COLO829 (cell line): Measurements from ENCODE around the gene KIF6.
A peak's percentile ranks its signal among the peaks of the same experiment; 100 is the strongest.

ENCODE experiments used
- DNase-seq: peaks from one replicate; pipeline ENCODE4 v3.0.0; 2012; ENCODE audit warnings: low spot score

The KIF6 gene

DNA sequence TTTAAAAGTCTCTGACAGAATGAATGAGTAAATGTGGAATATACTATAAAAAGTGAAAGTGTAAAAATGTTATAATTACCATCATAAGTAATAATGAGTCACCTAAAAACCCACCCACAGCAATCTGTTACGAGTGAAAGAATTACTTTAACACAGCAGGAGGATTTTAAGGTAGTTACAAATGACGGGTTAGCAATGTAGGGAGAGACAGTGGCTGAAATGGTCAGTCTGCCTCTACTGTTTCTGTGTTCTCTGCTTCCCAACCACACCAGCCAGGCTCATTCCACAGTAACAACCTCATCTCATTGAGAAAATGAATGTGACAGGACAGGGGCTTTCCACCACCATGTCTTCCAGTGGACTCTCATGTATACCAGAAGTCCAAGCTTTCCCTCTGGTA is 278.3 kb downstream of the KIF6 start:
- no peak for DNase-seq

DNA sequence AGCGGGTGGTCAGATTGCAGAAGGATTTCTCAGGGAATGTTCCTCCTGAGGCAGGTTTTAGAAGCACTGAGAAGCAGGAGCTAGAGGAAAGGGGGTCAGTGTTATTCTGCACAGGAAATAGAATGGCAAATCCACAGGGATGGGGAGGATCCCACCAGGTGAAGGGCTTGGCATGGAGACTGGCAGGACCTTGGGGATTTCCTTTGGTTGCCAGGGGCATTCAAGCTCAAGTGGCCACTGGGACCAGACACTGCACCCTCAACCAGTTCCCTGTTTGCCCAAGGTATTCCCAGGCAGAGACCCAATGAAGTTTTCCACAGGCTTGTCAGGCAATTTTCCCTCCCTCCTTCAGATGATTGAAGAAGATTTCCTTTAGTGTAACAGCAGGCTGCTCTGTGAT is 279.5 kb downstream of the KIF6 start:
- no peak for DNase-seq

DNA sequence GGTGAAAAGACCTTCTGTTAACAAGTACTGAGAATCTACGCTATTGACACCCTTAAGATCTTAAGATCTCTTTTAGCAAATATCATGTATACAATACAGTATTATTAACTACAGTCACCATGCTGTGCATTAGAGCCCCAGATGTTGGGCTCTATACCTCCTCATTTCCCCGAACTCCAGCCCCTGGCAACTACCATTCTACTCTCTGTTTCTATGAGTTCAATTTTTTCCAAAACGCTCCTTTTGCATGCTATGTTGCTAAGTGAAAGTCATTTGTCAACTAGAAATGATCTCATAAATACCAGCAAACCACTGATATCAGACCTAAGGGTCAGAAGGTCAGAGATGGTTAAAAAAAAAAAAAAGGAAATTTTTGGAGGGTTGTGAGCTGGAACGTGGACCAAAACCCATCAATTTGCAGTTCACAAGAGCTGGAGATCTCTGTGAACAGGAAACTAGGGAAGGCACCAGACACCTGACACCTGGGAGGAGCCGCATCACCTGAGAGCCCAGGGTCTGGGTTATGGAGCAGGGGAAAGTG is 280.7 kb downstream of the KIF6 start:
- no peak for DNase-seq

DNA sequence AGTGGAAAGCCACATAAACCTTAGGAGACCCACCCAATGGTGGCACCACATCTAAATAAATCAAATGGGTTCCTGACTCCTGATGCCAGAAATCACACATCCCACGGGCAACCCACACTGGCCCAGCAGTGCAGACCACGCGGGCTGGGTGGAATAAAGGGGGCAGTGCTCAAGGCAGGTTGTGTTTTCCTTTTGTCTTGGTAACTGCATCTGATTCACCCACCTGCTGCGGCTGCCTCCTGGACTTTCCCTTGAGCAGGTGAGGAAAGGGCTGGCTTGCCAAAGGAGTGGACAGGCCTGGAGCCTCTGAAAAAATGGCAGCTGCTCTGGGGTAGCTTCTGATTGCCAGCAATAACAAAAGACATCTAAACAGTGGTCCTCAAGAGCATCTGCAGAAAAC is 283.2 kb downstream of the KIF6 start:
- no peak for DNase-seq

DNA sequence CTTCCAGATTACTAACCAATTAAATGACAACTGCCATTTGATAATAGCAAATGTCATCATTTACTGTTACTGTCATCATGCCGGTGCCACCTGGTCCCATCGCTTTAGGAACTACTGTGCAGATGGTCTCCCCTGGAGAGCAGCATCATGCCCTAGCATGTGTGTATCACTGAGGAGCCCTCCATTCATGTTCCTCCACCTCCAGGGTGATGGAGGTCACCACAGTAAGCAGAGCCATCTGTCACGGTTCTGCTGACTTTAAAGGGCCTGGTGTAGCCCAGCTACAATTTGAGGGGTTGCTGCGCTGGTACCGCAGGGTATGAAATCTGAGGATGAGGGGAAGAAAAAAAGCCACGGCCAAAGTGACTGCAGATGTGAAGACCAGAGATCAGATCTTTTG is 283.9 kb downstream of the KIF6 start:
- DNase-seq, result no peak

DNA sequence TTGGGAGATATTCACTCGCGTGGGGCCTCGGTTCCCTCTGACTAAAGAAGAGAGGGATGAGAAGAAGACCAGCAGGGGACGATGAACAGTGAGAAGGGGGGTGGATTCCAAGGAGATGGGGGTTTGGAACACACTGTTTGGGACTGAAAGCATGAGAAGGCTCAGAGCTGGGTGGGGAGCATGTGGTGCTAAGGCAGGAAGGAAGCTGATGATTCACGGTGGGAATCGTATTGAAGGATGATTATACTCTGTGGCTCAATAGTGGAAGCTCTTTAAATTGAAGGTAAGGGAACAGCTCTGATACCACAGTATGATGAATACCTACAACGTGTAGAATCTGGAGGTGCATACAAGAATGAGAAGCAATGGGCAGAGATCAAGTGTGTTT is 285.2 kb downstream of the KIF6 start:
- no peak for DNase-seq

DNA sequence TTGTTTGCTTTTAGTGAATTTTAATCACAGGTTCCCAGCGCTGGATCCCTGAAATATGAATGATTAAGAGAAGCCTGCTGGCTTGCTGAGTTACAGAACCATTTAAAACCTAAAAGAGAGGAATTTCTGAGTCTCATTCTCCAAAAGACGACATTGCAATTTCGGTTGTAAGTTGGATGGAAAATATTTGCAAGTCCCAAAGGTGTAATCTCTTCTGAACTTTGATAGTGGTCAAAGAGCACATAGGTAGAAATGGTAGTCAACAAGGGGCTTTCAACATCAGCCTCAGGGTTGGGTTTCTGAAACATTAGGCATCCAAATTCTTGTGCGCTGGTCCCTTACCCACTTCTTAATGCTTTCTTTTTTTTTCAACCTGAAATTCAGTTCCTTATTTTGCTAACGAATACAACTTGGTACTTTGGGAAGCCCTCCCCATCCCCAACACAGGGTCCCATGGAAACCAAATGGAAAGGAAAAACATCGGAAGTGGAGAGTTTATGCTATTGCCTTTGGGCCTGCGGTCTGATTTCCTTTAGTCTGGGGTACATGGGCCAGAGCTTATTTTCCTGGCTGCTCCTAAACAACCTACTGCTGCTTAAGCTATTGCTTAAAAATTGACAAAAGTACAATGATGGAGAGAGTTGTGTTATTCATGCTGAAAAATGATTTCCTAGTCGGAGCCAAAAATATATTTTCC is 285.7 kb downstream of the KIF6 start:
- no peak for DNase-seq

DNA sequence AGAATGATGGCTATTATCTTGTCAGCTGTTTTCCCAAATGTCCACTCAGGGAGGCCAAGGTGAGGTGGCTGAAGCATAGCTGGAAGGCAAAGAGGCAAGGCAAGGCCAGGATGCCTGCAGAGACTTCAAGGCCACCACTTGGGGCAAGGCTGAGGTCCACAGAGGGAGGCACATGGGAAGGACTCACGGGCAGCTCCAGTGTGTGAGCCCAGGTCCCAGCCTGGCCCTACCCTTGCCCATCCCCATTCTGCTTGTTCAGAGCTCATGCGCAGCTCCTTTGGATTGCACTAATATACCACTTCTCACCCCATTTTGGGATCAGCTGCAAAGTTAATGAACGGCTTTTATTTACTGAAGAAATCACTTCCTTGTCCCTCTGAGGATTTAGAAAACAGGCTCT is 291.6 kb downstream of the KIF6 start:
- no peak for DNase-seq

DNA sequence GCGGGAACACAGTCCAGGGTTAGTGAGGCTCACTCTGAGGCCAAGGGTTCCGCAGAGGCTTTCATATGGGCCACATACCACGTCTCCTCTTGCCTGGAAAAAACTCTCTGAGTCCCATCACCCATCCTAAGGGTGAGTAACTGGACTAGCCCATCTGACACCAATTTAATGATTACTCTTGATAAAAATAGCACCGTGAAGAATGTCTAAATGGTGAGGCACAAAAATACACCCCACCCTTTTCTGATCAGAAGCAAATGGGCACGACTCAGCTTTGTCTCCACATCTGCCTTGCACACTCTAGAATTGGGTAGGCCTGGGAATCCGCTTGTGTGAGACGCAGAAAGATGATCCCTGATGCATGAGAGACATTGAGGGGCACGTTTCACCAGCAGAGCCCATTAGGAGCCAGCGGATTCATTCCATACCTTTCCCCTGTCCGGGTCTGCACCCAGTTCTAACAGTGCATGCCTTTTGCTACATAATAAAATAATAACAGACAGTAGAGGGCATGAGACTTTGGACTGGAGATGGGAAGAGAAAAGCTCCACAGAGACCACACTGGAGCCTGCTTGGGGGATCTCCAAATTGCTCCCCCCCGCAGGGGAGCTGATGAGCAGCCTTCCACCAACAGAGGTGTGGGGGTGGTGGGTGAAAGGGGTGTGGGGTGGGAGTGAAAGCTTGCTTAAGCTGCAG is 292.7 kb downstream of the KIF6 start:
- DNase-seq, result no peak

DNA sequence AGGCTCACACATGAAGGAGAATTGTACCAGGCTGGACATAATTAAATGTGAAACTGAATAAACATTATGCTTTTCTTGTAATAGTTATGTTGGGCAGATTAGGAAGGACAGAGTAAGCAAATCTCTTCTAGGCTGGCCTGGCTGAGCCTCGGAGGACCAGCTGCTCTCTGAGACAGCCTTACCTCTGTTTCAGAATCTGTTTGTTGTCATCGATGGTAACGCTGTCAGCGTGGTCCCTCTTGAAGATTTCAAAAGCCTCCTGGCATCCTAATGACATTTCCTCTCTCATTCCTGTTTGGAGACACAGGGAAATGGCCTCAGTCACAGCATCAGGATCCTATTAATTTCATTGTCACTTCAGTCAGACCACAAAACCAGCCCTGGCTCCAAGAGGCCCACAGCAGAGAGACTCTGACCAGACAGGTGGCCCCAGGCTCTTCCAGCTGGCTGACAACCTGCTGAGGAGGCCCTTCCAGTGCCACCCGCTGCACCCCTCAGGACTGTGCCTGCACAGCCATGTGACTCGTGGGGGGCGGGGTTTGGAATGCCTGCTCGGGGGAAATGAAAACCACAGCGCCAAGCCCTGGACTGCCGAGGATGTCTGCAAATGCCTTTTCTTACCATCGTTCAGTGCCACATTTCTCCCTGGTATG is 294.2 kb downstream of the KIF6 start:
- no peak for DNase-seq

DNA sequence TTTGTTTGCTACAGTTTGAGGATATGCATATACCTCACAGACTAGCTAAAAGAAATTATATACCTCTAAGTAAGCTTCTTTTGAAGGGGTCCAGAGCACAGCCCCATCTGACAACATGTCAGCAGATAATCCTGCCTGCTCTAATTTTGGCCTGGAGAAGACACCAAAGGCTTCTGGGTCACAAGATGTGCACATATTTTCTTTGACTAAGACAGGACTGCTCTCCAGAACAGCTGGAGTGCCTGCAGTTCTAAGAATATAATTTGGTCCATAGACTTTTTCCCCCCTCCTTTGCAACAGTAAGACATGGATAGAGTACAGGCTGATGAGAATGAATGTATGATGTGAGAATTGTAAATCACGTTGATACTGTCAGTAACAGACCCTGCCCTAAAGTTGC is 294.8 kb downstream of the KIF6 start:
- no peak for DNase-seq

DNA sequence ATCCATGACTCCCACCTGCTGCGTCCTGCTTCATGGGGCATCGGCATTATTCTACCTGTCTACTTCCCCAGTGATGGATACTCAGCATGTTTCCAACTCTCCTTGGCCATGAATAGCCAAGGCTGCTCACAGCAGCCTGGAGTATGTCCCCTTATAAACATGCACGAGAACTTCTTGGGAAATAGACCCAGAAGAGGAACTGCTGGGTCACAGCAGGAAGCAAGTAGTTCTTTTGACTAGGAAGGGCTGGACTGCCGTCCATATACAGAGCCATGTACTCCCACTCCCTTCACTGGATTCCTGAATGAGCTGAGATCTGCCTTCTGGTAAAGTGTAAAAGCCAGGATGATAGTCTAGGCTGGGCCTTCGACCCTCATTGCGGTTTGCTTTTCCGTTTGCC is 296.4 kb downstream of the KIF6 start:
- no peak for DNase-seq

DNA sequence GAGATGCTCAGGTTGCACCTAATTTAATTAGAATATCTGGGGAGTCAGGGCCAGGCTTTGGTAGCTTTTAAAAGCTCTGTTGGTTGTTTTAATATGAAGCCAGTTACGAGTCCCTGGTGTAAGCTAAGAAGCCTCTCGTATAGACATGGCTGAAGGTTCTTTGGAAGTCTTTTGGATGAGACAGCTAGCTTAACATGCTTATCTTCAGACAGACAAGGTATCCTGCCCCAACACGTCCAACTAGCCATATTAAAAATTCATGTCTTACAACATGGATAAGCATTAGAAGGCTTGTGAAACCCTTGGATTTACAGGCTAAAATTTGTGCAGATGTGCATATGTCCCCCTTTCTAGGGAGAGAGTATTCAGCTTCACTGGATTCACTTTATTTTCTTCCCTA is 297.1 kb downstream of the KIF6 start:
- no peak for DNase-seq

DNA sequence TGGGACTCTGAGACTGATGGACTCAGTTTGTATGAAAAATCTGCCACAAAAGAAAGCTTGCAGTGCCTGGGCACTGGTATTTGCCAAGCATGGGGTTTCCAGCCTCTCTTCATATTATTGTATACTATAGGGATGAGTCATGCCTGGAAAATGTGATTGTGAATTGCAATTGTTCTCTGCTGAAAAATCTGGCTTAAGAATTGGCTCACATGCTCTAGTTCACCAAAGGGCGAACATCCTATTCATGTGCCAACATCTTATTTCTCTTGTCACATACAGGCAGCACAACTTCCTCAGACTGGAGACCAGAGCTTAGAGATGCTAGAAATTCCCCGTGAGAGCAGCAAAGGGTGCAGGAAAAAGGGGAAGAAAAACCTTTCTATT is 299.1 kb downstream of the KIF6 start:
- peak; percentile 95 for DNase-seq

DNA sequence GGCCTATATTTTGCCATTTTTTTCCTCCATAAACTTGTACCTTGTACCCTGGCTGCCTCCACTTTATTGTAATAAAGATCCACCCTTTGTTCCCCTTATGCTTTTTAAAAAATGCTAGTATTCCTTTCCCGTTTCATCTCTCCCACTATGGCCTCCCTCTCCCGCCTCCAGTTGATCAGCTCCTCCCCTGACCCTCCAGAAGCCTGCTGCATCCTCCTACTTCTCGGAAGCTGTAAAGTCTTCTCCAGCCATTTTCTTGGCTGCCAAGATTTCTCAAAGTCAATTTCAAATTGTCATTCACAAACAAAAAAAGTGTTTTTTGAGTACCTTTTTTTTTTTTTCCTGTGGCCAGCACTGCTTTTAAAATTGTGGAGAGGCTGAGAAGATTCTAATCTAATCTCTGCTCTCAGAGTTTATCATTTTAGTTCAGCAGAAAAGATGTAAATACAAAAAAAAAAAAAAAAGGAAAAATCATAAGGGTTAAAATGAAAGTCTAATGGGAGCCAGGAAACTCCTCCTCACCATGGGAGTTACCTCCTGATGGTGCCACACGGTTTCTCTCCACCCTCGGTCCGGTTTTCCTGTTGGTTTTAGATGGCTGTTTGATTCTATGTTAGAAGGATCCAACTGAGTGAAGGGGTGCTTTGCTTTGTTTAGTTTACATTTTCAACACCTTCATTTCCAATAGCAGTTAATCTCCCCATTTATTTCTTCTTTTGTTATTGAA is 299.7 kb downstream of the KIF6 start:
- peak; percentile 81 for DNase-seq

DNA sequence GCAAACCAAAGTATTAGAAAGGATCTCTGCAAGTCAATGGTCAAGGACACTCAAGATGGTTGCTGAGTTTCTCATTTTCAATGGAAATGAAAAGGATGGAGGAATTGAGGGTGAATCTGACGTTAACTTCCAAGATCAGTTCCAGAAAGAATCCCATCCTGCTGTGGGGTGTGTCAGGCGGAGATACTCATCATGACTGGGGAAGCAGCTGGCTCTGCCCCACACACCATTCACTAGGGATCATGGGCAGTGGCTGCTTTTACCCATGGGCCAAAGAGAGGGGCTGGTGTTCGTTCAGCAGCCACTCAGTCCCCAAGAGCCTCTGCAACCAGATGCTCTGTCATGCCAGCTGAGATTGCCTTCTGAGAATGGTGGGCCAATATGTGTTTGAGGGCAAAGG is 300.4 kb downstream of the KIF6 start:
- DNase-seq, result no peak

DNA sequence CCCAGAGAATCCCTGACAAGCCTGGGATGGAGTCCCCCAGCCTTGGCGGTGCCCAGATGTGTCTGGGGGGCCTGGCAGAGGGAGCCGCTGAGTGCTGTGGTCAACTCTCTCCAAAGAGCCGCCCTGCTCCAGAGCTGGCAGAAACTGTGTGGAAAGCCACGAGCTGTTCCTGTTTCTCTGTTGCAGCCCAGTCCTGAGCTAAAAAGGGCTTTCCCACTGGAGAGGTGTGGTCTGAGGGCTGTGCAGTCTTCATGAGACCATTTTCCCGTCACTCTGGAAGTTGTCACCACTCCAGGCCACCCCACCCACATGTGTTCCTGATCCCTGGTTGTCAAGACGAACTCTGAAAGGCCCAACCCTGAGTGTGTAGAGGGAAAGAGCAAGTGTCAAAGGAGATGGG is 303.0 kb downstream of the KIF6 start:
- no peak for DNase-seq

DNA sequence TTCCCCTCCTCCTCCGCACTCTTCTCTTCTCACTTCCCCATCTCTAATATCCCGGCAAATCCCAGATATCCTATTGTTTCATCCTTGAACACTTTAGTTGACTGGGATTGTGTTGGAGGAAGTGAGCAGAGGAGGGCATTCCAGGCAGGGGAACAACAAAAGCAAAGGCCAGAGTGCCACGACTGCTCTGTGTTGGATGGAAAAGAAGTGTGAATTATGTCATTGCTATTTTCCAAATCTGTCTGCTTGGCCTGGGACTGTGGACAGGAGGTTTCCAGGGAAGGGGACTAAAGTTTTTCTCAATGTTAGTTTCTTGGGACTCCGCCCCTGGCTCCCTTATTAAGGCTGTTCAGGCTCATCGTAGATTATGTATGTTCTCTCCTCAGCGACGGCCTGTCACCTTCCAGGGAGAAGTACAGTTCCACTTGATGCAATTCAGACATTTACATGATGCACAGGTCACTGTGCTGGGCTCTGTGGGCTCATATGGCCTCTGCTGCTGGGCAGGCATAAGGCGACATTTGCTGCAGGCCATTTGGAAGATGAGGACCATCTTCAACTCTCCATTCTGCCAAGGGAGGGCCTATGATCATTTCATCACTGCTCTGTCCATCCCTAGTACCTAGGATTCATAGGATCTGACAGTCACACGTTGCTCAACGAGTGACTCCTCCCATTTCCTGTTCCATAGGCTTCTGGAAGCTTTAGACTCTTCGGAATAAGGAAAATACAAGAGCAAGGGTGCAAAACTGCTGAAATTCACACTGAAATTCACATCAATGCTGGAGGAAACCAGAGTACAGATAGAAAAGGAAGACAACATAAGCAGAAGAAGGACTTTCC is 303.6 kb downstream of the KIF6 start:
- DNase-seq, result no peak

DNA sequence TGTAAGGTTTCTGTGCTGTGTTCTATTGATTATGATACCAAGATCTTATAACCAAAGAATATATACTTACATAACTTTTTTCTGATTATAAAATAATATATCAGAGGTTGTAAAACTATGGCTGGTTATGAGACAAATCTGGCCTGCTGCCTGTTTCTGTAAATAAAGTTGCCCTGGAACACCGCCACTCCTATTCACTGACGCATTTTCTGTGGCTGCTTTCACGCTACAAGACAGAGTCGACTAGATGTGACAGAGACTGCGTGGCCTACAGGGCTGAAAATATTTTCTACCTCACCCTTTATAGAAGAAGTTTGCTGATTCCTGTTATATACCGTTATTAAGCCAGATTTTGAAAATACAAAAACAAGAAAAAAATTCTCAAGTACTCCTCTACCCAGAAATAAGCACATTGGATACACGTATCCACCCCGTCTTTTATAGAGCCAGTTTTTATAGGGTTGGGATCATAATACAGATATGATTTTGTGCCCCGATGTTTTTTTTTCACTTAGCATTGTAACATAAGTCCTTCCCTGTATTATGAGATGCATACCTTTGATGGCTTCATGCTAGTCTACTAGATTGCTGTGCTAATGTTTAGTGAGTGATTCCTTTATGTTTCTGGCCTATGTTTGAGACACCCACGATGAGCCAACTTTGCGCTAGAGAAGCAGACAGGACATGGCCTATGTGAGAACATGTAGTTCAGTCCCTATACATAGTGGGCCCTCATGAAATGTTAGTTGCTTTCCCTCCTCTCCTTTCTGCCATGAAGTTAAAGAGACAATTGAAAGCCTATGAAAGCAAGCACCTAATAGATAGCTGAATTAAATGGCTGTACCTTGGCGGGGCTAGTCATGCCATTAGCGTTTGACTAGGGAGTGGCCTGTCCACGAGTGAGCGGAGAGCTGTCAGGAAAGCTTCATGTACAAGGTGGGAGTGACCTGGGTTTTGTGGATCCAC is 304.6 kb downstream of the KIF6 start:
- no peak for DNase-seq

DNA sequence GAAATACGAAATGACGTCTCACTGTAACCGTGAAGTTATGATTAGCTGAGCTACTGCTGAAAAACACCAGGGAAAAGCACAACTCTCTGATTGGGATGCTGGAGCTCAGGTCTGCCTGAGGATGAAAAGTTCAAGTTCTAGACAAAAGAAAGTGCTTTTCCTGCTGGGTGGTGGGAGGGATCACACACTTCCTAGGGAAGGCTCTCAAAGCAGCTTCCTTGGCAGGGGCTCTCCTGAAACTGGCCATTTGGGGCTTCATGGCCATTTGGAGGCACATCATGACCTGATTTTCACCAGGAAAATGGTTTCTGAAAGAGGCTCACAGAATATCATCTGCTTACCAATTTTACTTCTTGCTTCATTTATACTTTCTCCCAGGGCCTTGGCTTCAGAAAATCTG is 305.6 kb downstream of the KIF6 start:
- no peak for DNase-seq

DNA sequence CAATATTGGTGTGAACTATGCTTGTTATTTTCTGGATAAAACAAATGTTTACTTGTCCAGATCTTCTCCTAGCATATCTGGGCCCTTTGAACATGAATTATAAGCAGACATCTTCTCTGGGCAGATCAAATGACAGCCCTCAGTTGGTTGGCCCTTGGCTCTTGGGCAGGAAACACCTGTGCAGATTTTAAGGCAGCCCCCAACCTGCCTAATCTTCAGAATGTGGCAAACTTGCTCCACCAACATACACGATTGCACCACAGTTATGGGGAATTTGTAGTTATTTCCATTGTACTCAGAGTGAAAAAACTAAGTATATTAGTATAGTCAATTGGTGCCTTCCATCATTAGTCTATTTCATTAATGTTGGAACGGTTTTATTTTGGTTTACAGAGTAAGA is 307.8 kb downstream of the KIF6 start:
- no peak for DNase-seq
